K562 (cell line): ENCODE data around the gene ATP6V1F. TPM values are rescaled to one million over a fixed set of nuclear protein-coding genes. Genes with fewer than 3 reads are reported as not detected.

ENCODE experiments used
- ARID1B ChIP-seq: fragments of 450-650 bp; IDR thresholded peaks from 2 replicates; pipeline ENCODE4 v1.6.1; 2016; ENCODE audit warnings: antibody characterized with exemption, mild to moderate bottlenecking, inconsistent platforms
- BCOR ChIP-seq: fragments of 450-650 bp; IDR thresholded peaks from 2 replicates; pipeline ENCODE4 v1.6.1; 2016
- CBFA2T2 ChIP-seq: fragments of 450-650 bp; conservative IDR thresholded peaks from 2 replicates; pipeline ENCODE4 v1.6.1; 2017; ENCODE audit warnings: mild to moderate bottlenecking
- CHD7 ChIP-seq: fragments of 200-600 bp; sonication (generic); IDR thresholded peaks from one replicate; pipeline ENCODE4 v1.6.1; 2012; ENCODE audit warnings: mild to moderate bottlenecking, low read depth, low read length, inconsistent platforms
- LARP7 ChIP-seq: fragments of 450-650 bp; IDR thresholded peaks from 2 replicates; pipeline ENCODE4 v1.6.1; 2016
- MYNN ChIP-seq, 2 experiments: sonication (generic); formaldehyde crosslinking in 1 of 2; IDR thresholded peaks; 2 replicates each; pipeline versions ENCODE4 v1.5.0 to v1.6.1; 2016 to 2020; ENCODE audit warnings: antibody characterized with exemption in 1 of 2, missing genetic modification reagents in 1 of 2
- RAD51 ChIP-seq: fragments of 450-650 bp; IDR thresholded peaks from 2 replicates; pipeline ENCODE4 v1.7.1; 2016; ENCODE audit warnings: low read depth, mild to moderate bottlenecking, borderline replicate concordance
- RUNX1 ChIP-seq: sonication (generic); IDR thresholded peaks from 2 replicates; pipeline ENCODE4 v1.6.1; 2016; ENCODE audit warnings: antibody characterized with exemption, low read depth
- USF1 ChIP-seq: sonication (generic); formaldehyde crosslinking; IDR thresholded peaks from 2 replicates; pipeline ENCODE4 v1.9.0; 2022; ENCODE audit warnings: mild to moderate bottlenecking, missing genetic modification reagents
- ZBTB11 ChIP-seq, 3 experiments: fragments of 200-800 bp in 1 of 3; fragments of 250-450 bp in 1 of 3; fragments of 450-650 bp in 1 of 3; sonication (Bioruptor Pico) in 1 of 3; sonication (Bioruptor generic) in 1 of 3; formaldehyde crosslinking in 1 of 3; IDR thresholded peaks; 2 replicates each; pipeline versions ENCODE4 v1.6.1 to v1.8.0; 2016 to 2022; ENCODE audit warnings: mild to moderate bottlenecking in 2 of 3, missing genetic modification characterization in 2 of 3, missing compliant biosample characterization in 1 of 3, moderate library complexity in 1 of 3
- polyA plus RNA-seq, 8 experiments: library from polyadenylated mRNA; depleted of rRNA in 4 of 8; stranded (reverse) in 5 of 8; unstranded in 3 of 8; fragments of >200 nt; fragmentation: Nextera tagmentation in 2 of 8; fragmentation: Illumina TruSeq in 1 of 8; extraction: Ambion mirVana in 2 of 8; extraction: Trizol in 1 of 8; gene quantifications; 2 replicates each; pipeline versions ENCODE4 v1.2.1 to v1.2.3, GENCODE V29; 2011 to 2014; ENCODE audit warnings: inconsistent platforms in 1 of 8, missing spikeins in 1 of 8
- total RNA-seq, 7 experiments: library from RNA; depleted of rRNA in 6 of 7; stranded (reverse); fragments of >200 nt in 6 of 7; fragmentation: Illumina TruSeq in 2 of 7; extraction: Trizol in 2 of 7; gene quantifications; 2 replicates each; pipeline versions ENCODE4 v1.2.1 to v1.2.3, GENCODE V29; 2011 to 2021; ENCODE audit warnings: low replicate concordance in 1 of 7

The ATP6V1F gene
- total and polyA plus RNA-seq, 9 of the 15 experiments (the other 6 are each of a cell fraction or from before 2014, with no cell fraction given): 206 to 1,123 (median 542) TPM

- TF ChIP-seq CHD7 (no peak), ARID1B (peak; percentile 99), CBFA2T2 (peak; percentile 95), BCOR (peak; percentile 84), USF1 (CRISPR knock-in tag) (no peak; the same call in none of the 2 replicates), ZBTB11 (CRISPR knock-in tag; IDR thresholded peaks at IDR 0.05) (no peak), LARP7 (peak; percentile 97), RAD51 (peak; percentile 36; the same call in 1 of the 2 replicates), RUNX1 (no peak), MYNN (IDR thresholded peaks at IDR 0.05) (peak; percentile 96), MYNN (CRISPR knock-in tag; IDR thresholded peaks at IDR 0.05) (no peak)
Measured at GRCh38 chr7:128860158-128861073, 2.2 kb upstream of the ATP6V1F start (continued).
